HG02870 (cell line): ENCODE data around the gene EFCAB13.

Source experiments
- ATAC-seq: cut with Tn5 transposase; IDR thresholded peaks from one replicate; pipeline ENCODE4 v1.9.1; 2021; ENCODE audit warnings: mild to moderate bottlenecking, moderate library complexity; ENCODE audit not compliant: unreplicated experiment

EFCAB13 gene

DNA sequence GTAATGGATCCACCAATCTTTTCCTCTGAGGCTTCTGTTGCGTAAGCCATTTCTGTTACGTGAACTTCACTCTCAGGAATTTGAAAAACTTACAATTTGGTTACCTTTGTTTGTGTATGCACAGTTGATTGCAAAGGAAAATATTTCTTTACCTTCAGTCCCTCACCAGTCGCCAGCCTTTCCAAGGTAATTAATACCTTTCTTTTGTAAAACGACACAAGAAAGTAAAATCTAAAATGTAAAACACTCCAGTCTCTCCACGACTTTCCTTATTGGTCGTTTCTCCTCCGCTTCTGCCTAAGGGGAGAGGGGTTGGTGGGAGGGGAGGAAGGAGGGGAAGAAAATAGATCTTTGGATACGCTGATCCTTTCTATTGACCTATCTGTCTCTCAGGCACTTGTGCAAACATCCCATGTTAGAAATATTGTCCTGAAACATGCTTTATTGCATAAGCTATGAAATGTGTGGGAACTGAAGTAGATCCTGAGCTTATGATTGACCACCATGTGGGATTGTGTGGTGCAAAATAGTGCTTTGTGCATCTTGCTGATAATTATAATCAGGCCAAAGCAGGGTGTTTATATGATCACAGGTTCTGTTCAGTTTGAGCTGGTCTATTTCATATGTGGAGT lies 32.4 kb upstream of the EFCAB13 start:
- no peak for ATAC-seq

DNA sequence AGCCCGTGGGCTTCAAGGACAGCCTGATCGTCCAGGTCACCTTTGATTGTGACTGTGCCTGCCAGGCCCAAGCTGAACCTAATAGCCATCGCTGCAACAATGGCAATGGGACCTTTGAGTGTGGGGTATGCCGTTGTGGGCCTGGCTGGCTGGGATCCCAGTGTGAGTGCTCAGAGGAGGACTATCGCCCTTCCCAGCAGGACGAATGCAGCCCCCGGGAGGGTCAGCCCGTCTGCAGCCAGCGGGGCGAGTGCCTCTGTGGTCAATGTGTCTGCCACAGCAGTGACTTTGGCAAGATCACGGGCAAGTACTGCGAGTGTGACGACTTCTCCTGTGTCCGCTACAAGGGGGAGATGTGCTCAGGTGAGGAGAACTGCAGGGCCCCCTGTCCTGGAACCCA lies 31.5 kb upstream of the EFCAB13 start:
- ATAC-seq, result no peak

DNA sequence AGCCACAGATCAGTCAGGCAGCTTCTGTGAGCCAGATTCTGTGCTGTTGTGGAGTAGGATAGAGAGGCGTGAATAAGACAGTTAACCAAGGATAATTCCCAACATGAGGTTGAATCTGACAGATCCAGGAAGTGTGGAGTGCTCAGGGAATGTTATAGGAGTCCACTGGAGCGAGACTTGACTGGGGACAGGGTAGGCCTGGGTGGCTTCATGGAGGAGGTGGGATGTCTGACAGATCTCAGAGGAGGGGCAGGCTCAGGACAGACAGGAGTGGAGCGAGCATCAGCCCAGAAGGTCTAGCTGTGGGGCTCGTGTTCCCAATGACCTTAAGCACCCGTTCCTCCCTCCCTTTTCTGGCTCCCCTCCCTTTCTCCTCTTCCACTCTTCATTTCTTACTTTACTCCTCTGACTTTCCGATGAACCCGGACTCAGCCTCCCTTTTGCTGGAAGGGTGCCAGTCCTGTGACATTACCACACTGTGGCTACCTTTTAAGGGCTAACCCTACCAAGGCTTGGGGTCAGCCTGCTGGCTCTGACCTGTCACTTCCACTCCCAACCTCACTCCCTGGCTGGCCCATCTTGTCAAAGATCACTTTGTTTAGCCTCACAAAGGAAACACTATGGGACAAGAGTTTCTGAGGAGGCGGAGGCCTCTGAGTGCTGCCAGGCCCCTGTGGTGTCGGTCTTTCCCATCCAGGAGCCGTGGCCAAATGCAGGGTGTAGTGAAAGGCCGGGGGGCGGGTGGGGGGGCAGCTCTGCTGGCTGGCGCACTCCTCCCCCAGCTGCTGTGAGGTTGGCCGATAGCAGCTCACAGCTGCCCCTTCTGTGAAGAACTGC lies 28.5 kb upstream of the EFCAB13 start:
- ATAC-seq, result no peak

DNA sequence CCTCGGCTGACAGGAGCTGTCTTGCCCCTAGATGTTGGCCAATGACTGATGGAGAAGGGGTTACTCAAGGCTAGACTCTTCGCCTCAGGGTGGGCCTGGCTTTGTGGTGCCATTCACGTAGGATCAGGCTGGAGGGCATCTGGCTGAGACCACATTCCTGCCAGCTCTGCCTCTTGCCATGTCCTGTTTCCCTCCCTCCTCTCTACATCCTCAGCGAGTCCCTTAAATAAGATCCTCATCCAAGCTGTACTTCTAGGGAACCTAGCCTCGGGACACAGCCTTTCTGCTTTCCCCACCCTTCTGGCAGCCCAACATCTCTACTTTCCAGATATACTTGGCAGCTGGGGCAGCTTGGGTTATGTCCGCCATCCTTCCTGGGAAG lies 27.9 kb upstream of the EFCAB13 start:
- ATAC-seq, result no peak

DNA sequence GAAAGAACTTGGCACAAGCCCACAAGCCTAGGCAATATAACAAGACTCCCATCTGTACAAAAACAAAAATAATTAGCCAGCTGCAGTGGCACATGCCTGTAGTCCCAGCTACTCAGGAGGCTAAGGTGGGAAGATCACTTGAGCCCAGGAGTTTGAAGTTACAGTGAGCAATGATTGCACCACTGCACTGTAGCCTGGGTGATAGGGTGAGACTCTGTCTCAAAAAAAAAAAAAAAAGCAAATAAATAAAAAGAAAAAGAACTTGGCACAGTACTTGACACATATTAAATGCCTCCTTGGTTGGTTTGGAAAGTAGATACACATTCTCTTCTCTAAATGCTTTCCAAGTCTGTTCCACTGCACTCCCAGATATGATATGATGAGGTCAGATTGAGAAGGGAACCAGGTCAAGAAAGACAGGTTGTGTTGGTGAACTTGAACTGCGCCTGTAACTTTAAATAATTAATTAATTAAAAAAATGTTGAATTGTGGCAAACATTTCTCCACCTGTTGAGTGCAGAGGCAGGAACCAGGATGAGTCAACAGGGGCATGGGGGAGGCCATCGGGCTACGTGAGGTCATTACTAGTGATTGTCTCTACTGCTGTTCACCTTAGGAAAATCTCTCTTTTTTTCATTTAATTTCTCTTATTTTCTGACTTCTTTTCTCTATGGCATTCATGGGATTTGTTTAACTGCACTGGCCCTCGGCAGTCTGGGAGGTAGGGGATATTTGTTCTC lies 25.9 kb upstream of the EFCAB13 start:
- no peak for ATAC-seq

DNA sequence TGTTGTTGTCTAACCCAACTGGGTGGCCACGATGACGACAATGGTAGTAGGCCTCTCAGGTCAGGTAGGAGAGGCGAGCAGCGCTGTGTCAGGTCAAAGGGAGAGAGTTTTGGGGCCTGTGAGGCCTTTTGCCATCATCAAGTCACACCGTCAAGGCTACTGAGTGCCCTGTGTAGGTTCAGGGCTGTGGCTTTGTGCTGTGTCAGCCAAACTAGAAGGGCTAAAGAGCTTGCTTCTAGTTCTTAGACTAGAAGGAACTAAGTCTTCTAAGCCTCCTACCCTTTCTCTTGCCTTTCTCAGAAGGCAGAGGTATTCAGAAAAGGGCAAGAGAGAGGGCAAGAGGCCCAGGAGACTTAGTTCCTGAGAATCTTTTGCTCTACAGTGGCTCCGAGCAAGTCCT lies 25.0 kb upstream of the EFCAB13 start:
- ATAC-seq, result no peak

DNA sequence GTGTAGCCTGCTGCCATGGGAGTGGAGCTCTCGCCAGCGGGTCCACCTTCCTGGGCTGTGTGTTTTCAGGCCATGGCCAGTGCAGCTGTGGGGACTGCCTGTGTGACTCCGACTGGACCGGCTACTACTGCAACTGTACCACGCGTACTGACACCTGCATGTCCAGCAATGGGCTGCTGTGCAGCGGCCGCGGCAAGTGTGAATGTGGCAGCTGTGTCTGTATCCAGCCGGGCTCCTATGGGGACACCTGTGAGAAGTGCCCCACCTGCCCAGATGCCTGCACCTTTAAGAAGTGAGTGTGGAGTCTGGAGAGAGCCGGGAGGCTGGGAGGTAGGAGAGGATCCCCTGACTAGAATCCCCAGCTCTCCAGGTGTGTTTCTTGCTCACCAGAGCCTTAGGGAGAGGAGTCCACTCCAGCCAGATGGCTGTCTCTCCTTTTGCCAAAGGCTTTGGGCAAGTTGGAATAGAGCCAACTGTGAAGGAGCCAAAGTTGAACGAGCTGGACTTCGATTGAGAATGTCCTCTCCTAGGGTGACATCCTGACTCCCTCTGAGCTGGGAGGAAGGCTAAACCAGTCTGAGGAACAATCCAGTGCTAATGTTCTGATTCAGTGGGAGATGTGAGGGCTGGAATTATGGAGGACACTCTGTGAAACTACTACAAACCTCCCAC lies 24.4 kb upstream of the EFCAB13 start:
- ATAC-seq, result no peak

DNA sequence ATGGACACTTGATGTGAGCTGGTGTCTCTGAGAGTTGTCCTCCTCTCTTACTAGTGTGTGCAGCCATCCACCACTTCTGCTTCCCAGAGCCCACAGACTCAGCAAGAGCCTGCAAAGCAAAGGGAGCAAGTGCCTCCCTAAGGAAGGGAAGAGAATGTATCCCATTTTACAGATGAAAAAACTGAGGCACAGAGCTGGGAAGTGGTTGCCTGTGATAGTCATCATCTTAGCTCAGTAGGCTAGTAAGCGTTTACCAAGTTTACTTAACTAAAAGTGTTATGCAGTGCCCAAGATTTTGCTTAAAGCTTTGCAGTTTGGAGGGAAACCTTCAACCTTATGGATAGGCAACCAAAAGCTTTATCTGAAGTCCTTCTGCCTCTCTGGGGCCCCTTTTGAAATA lies 23.0 kb upstream of the EFCAB13 start:
- ATAC-seq, result no peak

DNA sequence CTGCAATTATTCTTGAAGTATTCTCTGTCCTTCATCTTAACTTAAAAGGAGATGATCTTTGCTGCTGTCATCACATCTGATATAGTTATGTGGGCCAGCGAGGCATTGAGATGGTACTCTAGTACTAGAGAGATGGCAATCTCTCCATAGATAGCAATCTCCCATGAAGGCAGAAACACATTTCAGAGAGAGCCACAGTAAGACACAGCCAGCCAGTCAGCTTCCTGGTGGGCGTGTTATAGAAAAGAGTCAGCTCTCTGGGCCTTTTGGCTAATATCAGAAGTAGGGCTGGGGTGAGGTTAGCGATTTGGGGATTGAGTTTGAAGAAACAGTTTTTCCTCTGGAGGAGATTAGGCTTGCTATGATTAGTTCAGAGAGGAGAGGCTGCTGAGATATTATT lies 22.6 kb upstream of the EFCAB13 start:
- ATAC-seq, result no peak

DNA sequence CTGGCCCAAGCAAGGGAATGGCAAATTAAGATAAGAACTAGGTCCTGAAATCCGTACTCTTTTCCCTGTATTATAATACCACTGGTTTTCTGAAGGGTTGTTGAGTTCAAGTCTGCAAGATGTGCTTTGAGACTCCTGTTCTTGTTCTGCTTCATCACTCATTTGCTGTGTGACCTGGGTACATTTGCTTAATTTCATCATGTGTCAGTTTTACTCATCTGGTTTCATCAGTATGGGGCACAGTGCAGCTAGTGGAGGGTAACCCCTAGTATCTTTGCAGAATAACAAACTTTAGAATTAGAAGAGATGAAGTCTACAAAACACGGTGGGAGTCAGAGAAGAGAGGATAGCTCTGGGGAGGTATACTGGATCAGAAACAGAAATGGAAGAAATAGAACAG lies 21.9 kb upstream of the EFCAB13 start:
- ATAC-seq, result no peak

DNA sequence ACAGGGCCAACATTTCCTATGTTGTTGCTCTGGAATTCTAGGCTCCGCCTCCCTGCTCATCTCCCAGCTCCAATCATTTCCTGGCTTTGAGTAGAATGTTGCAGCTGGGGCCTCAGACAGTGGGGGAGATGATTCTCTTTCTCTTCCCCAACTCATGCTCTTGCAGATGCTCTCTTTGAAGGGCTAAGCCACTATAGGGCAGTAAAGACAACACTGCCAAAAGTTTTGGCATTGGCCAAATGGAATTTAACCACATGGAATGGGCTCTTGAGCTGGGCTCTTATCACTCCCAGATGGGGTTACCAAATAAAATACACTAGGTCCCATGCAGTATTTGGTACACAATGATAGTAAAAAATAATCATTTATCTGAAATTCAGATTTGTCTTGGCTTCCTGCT lies 19.6 kb upstream of the EFCAB13 start:
- ATAC-seq, result no peak

DNA sequence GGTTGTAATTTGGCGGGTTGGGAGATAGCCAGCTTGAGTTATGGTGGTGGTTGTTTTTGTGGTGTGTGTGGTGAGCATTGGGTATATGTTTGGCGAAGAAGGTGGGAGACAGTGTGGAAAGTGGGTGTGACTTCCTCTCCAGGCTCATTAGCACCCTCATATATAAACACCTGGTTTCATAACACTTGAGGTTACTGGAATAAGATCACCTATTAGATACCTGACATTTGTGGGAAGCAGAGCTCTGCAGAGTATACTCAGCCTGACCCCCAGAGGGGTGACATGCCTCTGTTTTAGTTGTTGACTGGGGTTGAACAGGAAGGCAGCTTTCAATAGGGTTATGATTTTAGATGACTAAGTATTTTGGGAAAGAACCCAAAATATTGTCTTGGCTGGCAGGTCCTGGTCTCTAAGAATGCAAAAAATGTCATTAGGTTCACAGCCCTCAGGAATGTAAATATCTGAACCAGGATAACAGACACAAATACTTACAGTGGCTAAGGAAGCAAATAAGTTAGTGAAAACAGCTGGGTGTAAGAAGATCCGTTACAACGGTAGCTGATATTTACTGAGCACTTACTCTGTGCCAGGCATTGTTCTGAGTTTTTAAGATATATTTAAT lies 18.3 kb upstream of the EFCAB13 start:
- no peak for ATAC-seq

DNA sequence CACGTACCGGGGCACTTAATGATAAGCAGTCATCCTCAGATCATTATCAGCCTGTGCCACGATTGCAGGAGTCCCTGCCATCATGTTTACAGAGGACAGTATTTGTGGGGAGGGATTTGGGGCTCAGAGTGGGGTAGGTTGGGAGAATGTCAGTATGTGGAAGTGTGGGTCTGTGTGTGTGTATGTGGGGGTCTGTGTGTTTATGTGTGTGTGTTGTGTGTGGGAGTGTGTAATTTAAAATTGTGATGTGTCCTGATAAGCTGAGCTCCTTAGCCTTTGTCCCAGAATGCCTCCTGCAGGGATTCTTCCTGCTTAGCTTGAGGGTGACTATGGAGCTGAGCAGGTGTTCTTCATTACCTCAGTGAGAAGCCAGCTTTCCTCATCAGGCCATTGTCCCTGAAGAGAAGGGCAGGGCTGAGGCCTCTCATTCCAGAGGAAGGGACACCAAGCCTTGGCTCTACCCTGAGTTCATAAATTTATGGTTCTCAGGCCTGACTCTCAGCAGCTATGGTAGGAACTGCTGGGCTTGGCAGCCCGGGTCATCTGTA lies 13.5 kb upstream of the EFCAB13 start:
- no peak for ATAC-seq

DNA sequence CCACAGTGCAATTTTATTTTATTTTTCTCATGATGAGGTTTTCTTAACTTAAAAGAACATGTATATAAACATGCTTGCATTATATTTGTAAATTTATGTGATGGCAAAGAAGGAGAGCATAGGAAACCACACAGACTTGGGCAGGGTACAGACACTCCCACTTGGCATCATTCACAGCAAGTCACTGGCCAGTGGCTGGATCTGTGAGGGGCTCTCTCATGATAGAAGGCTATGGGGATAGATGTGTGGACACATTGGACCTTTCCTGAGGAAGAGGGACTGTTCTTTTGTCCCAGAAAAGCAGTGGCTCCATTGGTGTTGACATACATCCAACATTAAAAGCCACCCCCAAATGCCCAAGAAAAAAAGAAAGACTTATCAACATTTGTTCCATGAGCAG lies 12.3 kb upstream of the EFCAB13 start:
- no peak for ATAC-seq

DNA sequence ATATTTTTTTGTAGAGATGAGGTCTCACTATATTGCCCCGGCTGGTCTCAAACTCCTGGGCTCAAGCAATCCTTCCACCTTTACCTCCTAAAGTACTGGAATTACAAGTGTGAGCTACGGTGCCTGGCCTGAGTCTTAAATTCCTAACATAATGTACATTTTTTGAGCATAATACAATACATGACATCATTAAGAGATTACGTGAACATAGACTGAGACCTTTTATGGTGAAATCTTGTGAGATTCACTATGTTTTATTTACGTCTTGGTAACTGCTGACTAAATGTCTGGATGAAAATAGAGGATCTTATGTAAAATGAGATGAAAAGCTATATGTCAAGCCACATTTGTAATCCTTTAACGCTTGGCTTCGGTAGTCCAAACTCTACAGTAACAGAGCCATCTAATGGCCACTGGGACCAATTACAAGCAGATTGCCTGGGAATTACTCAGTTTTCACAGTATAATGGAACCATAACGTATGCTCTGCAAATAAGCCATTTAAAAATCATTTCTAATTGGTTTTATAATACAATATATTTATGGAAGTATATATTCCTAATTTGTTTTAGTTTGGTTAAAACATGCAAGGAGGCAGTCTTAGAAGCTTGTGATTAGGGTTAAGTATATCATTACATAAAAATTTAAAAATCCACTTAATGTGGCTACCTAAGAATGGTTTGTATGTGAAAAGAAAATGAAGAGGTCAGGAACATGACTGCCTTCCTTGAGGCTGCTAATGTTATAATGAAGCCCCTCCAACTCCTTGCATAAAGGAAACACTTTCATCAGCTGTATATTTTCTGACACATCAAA lies 8.1 kb upstream of the EFCAB13 start:
- ATAC-seq, result no peak

DNA sequence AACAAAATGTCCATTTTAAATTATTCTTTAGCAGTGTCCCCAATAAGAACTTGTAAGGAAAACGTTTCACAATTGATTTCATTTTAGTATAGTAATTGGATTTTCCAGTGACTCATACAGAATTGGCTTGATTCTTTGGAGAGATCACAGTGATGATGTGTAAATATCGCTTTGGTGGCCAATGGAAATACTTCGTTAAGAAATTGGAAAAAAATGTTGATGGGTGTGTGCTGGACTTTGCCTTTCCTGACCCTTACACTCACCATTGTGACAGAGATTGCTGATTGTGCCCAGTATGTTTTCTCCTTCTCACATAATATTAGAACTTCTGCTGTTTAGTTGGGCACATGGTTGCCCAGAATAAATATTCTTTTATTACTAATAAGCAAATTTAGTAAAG lies 7.4 kb upstream of the EFCAB13 start:
- ATAC-seq, result no peak

DNA sequence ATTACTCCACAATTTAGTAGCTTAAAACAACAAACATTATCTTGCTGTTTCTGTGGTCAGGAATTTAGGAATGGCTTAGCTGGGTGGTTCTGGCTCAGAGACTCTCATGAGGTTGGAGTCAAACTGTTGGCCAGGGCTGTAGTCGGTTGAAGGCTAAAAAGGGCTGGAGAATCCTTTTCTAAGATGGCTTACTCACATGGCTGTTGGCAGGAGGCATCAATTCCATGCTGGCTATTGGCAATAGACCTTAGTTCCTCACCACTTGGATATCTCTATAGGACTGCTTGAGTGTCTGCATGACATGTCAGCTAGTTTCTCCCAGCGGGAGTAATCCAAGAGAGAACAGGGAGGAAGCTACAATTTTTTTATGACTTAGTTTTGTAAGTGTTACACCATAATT lies 6.6 kb upstream of the EFCAB13 start:
- no peak for ATAC-seq

DNA sequence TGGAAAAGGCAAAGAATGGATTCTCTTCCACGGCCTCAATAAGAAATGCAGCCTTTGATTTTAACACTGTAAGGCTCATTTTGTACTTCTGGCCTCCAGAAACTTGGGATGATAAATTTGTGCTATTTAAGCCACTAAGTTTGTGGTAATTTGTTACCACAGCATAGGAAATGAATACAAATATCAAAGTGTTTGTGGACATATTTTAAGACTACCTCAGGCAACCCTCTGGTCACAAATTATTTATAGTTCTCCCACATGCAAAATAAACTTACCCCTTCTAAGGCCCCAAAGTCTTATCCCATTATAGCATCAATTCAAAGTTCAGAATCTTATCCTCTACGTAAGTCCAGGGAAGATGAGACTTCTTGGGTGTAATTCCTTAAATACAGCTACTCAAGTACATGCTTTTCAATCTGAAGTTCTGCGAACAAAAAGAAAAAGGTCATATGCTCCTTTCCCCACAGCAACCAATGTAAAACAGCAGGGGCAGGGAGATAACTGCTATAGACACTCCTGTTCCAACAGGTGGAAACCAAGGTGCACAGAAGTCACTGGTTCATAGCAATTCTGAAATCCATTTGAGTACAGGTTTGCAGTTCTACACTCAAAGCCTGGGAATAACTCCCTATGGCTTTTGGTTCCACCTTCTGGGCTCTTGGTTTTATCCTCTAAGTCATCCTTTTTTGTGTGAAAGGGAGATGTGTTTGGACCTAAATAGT lies 5.4 kb upstream of the EFCAB13 start:
- no peak for ATAC-seq

DNA sequence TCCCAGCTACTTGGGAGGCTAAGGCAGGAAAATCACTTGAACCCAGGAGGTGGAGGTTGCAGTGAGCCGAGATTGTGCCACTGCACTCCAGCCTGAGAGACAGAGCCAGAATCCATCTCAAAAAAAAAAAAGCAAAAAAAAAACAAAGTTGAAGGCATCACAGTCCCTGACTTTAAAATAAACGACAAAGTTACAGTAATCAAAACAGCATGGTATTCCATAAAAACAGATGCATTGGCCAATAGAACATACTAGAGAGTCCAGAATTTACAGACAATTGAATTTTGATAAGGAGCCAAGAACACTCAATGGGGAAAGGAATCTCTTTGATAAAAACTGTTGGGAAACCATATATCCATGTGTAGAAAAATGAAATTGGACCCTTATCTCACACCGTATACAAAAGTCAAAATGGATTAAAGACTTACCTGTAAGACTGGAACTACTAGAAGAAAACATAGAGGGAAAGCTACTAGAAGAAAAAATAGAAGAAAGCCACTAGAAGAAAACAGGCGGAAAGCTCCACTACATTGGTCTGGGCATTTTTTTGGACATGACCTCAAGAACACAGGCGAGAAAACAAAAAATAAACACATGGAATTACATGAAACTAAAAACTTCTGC lies 2.8 kb upstream of the EFCAB13 start:
- no peak for ATAC-seq
